NCI-H526 treated with DMSO at 0.1 percent for 48 hours (cell line): ENCODE data around the gene FAM81B.

Experiments
- DNase-seq: peaks from one replicate; lab custom pipeline; 2025; lab: John Stamatoyannopoulos, UW

FAM81B gene

GRCh38 chr5:95401626-95402025 is 10.5 kb downstream of the FAM81B start:
- DNase-seq, result no peak

GRCh38 chr5:95403996-95404395 is 12.8 kb downstream of the FAM81B start:
- DNase-seq, result no peak

- DNase-seq, result no peak
Measured at GRCh38 chr5:95406426-95407090, 15.4 kb downstream of the FAM81B start.

- no peak for DNase-seq
Measured at GRCh38 chr5:95410279-95410678, 19.1 kb downstream of the FAM81B start.

GRCh38 chr5:95411474-95411873 is 20.3 kb downstream of the FAM81B start:
- no peak for DNase-seq

GRCh38 chr5:95414451-95414850 is 23.3 kb downstream of the FAM81B start:
- no peak for DNase-seq

- no peak for DNase-seq
Measured at GRCh38 chr5:95417971-95418370, 26.8 kb downstream of the FAM81B start.

GRCh38 chr5:95422838-95423237 is 31.7 kb downstream of the FAM81B start:
- no peak for DNase-seq

- no peak for DNase-seq
Measured at GRCh38 chr5:95424016-95424415, 32.9 kb downstream of the FAM81B start.

GRCh38 chr5:95424526-95424925 is 33.4 kb downstream of the FAM81B start:
- no peak for DNase-seq

GRCh38 chr5:95426227-95426626 is 35.1 kb downstream of the FAM81B start:
- no peak for DNase-seq

GRCh38 chr5:95432779-95433178 is 41.6 kb downstream of the FAM81B start:
- no peak for DNase-seq

- DNase-seq, result no peak
Measured at GRCh38 chr5:95439801-95440493, 48.8 kb downstream of the FAM81B start.

GRCh38 chr5:95440825-95441224 is 49.7 kb downstream of the FAM81B start:
- no peak for DNase-seq

- DNase-seq, result no peak
Measured at GRCh38 chr5:95441636-95442035, 50.5 kb downstream of the FAM81B start.

- DNase-seq, result no peak
Measured at GRCh38 chr5:95445442-95445841, 54.3 kb downstream of the FAM81B start.

- DNase-seq, result no peak
Measured at GRCh38 chr5:95445995-95446394, 54.8 kb downstream of the FAM81B start.

- DNase-seq, result no peak
Measured at GRCh38 chr5:95446560-95447221, 55.5 kb downstream of the FAM81B start.

GRCh38 chr5:95447961-95448360 is 56.8 kb downstream of the FAM81B start:
- DNase-seq, result no peak

GRCh38 chr5:95448789-95449188 is 57.6 kb downstream of the FAM81B start:
- DNase-seq, result no peak

- DNase-seq, result no peak
Measured at GRCh38 chr5:95449460-95449859, 58.3 kb downstream of the FAM81B start.

GRCh38 chr5:95454536-95454935 is 63.4 kb downstream of the FAM81B start:
- no peak for DNase-seq

- DNase-seq, result no peak
Measured at GRCh38 chr5:95460665-95461064, 69.5 kb downstream of the FAM81B start.
